Measurements from ENCODE around the gene OR10Z1. TPM values are rescaled to one million over a fixed set of nuclear protein-coding genes. Genes with fewer than 3 reads are reported as not detected.

The OR10Z1 gene
- total and polyA plus RNA-seq, 11 donors = not detected

- Histone ChIP-seq H3K27ac (no peak overlapping the region), H3K9me3 (no peaks in the 10 kb centered on the region), H3K4me3 (no peak overlapping the region), H3K27me3 (no peaks in the 10 kb centered on the region), H3K4me1 (no peaks in the 10 kb centered on the region), H3K36me3 (no peaks in the 10 kb centered on the region)
- intact Hi-C loops (cut with DNase I) = no loop called here
- ATAC-seq (no peak), DNase-seq (no peak)
- TF ChIP-seq POLR2A (IDR thresholded peaks at IDR 0.05) = no peak
- WGBS, 4 donors = 58 to 70% (median 63%) methylated on average over 3 of the region's 3 CpGs
Observed at GRCh38 chr1:158611916-158612315, 6.8 kb downstream of the OR10Z1 start.

GRCh38 chr1:158613764-158614163 lies 8.7 kb downstream of the OR10Z1 start:
- ATAC-seq (no peak), DNase-seq (no peak)
- Histone ChIP-seq H3K4me3 (no peak overlapping the region), H3K9me3 (no peaks in the 10 kb centered on the region), H3K27me3 (no peaks in the 10 kb centered on the region), H3K36me3 (no peaks in the 10 kb centered on the region), H3K27ac (no peak overlapping the region), H3K4me1 (no peaks in the 10 kb centered on the region)
- WGBS, 4 donors = 93 to 97% (median 95%) methylated on average over 3 of the region's 3 CpGs
- intact Hi-C loops (cut with DNase I) = no loop called here
- no peak for TF ChIP-seq POLR2A (IDR thresholded peaks at IDR 0.05)
- no peak for TF ChIP-seq CTCF (IDR thresholded peaks at IDR 0.05)

GRCh38 chr1:158638146-158638545 lies 33.1 kb downstream of the OR10Z1 start:
- no peak for ATAC-seq
- WGBS, 4 donors = 54 to 89% (median 72%) methylated on average over 4 of the region's 4 CpGs
- no peak overlapping the region for H3K4me3 ChIP-seq

GRCh38 chr1:158638904-158639303 lies 33.8 kb downstream of the OR10Z1 start:
- Histone ChIP-seq H3K36me3 (no peaks in the 10 kb centered on the region), H3K4me3 (no peak overlapping the region), H3K9me3 (no peaks in the 10 kb centered on the region), H3K4me1 (no peaks in the 10 kb centered on the region), H3K27ac (no peak overlapping the region), H3K27me3 (no peaks in the 10 kb centered on the region)
- DNase-seq (no peak), ATAC-seq (no peak)
- intact Hi-C loops (cut with DNase I) = loop anchor here in 1 of 10 donors (1.0 kb wide), 1 partner anchor 8 kb away; no protein-coding TSS in a partner anchor
- TF ChIP-seq POLR2A (IDR thresholded peaks at IDR 0.05) (no peak), CTCF (IDR thresholded peaks at IDR 0.05) (no peak)

More at GRCh38 chr1:158638146-158638545, 33.1 kb downstream of the OR10Z1 start:
- Histone ChIP-seq H3K27me3 (no peaks in the 10 kb centered on the region), H3K27ac (no peak overlapping the region), H3K36me3 (no peaks in the 10 kb centered on the region), H3K9me3 (no peaks in the 10 kb centered on the region), H3K4me1 (no peaks in the 10 kb centered on the region)
- intact Hi-C loops (cut with DNase I) = no loop called here
- DNase-seq = no peak
- no peak for TF ChIP-seq POLR2A (IDR thresholded peaks at IDR 0.05)
- no peak for TF ChIP-seq CTCF (IDR thresholded peaks at IDR 0.05)

GRCh38 chr1:158644449-158644848 lies 39.4 kb downstream of the OR10Z1 start:
- Histone ChIP-seq H3K36me3 (no peaks in the 10 kb centered on the region), H3K27me3 (no peaks in the 10 kb centered on the region)
- WGBS, 4 donors = 71 to 79% (median 74%) methylated on average over 2 of the region's 2 CpGs

More at GRCh38 chr1:158644449-158644848, 39.4 kb downstream of the OR10Z1 start:
- no peaks in the 10 kb centered on the region for H3K9me3 ChIP-seq
- TF ChIP-seq POLR2A (IDR thresholded peaks at IDR 0.05) (no peak), CTCF (IDR thresholded peaks at IDR 0.05) (no peak)
- H3K4me1 ChIP-seq = peaks cover 0 to 19% (median 0%) of the 10 kb centered on the region in 12 donors
- ATAC-seq (peak in 1 of 4 donors; percentile 36), DNase-seq (no peak)
- H3K27ac ChIP-seq = no peak overlapping the region
- H3K4me3 ChIP-seq = no peak overlapping the region
- intact Hi-C loops (cut with DNase I) = loop anchor here in 1 of 10 donors (10.0 kb wide), 1 partner anchor 140 kb away; no protein-coding TSS in a partner anchor

Measured in heart left ventricle (tissue), 16 donors.